Right renal pelvis (tissue), 4 donors: ENCODE measurements around the gene CGREF1. TPM values are rescaled to one million over a fixed set of nuclear protein-coding genes. Genes with fewer than 3 reads are reported as not detected.
"Not testable (repeated sequence)": the region's sequence is repeated elsewhere in the genome, so short reads cannot be mapped to it uniquely, and the experiment has no call there.

ENCODE experiments used
- DNase-seq, 4 donors: peaks; one replicate each; pipeline ENCODE4 v3.0.0-alpha.2; 2013; ENCODE audit warnings: low read depth in 4 of 4, low spot score in 3 of 4, missing footprints in 1 of 4
- polyA plus RNA-seq, 4 donors: library from polyadenylated mRNA; unstranded; fragments of 120-200 nt; gene quantifications; one replicate each; pipeline ENCODE4 v1.2.1, GENCODE V29; 2013; ENCODE audit not compliant: insufficient read length in 4 of 4

Gene CGREF1
- polyA plus RNA-seq, 4 donors: 4.6 to 7.5 (median 6.1) TPM

DNA sequence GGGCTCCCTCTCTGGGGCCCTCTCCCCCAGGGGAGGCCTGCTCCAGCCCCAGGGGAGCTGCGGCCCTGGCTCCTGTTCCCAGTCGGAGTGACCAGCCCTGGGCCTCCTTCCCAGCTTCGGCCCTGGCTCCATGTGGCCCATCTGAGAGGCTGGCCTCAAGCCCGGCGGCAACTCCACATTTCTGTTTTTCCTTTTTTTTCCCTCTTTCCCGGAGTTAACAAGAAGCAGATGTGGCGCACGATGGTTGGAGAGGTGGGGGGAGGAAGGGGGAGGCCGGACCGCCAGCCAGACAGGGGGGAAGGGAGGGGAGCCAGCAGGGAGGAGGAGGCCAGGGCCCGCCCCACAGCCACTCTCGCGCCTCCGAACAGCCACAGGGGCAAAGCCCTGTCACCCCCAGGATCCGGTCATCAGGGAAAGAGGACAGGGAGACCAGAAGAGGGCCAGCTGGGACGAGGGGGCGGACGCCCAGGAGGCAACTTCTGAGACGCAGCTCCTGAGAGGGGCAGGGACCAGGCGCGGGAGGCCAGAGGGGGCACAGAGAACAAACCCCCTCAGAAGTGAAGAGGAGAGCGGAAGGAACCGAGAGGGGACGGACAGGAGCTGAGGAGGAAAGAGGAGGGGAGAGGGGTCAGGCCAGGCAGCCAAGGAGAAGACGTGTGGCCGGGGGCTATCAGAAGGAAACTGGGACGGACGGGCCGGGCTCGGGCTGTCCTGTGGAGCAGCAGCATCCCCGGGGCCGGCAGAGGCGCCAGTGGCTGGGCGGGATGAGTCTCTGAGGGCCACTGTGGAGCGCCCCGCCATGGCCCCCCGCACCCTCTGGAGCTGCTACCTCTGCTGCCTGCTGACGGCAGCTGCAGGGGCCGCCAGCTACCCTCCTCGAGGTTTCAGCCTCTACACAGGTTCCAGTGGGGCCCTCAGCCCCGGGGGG is 40.4 kb downstream of the CGREF1 start, which contains the start of gene EMILIN1:
EMILIN1 (plus strand) TSS at position 349 of the 928 bp plus-strand sequence; CDS start at position 800, 451 bp downstream.
- peak; percentile 70 to 75 (median 72) for DNase-seq

DNA sequence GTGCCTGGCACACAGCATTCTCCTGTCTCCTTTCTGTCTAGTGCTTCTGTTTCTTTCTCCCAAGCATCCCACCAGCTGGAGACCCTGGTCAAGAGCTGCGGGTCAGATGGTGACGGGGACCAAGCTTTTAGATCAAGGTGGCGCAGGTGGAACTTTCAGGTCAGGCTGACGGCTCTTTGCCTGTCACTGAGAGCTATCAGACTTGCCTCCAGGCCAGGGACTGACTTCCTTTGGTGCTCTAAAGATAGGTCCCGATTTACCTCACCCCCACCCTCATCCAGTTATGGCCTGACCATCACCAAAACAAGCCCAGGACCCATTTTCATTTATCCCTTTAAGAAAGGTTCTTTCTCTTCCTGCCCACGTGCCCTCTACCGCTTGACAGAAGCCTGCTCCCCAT is 41.7 kb downstream of the CGREF1 start:
- no peak for DNase-seq

DNA sequence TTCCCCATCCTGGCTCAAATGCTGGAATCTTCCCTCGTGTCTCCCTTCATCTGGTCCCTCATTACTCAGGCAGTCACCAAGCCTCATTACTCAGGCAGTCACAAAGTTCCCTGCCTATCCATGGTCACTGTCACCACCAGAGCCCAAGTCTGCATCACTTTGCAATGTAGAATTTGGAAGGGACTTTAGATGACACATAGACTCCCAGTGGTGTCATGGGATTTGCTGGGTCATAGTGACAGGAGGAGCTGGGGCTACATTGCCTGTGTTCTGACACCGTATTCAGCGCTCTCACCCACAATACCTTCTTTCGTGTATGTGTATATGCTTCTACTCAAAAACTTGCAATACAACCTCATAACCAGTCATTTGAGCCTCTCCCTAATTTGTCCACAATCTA is 42.6 kb downstream of the CGREF1 start:
- no peak for DNase-seq

DNA sequence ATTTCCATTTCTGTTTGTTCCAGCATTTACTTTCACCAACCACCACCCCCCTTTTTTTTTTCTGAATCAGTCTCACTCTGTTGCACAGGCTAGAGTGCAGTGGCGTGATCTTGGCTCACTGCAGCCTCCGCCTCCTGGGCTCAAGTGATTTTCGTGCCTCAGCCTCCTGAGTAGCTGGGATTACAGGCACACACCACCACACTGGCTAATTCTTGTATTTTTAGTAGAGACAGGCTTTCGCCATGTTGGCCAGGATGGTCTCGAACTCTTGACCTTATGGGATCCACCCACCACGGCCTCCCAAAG is 43.4 kb downstream of the CGREF1 start:
- DNase-seq: not testable (repeated sequence)

DNA sequence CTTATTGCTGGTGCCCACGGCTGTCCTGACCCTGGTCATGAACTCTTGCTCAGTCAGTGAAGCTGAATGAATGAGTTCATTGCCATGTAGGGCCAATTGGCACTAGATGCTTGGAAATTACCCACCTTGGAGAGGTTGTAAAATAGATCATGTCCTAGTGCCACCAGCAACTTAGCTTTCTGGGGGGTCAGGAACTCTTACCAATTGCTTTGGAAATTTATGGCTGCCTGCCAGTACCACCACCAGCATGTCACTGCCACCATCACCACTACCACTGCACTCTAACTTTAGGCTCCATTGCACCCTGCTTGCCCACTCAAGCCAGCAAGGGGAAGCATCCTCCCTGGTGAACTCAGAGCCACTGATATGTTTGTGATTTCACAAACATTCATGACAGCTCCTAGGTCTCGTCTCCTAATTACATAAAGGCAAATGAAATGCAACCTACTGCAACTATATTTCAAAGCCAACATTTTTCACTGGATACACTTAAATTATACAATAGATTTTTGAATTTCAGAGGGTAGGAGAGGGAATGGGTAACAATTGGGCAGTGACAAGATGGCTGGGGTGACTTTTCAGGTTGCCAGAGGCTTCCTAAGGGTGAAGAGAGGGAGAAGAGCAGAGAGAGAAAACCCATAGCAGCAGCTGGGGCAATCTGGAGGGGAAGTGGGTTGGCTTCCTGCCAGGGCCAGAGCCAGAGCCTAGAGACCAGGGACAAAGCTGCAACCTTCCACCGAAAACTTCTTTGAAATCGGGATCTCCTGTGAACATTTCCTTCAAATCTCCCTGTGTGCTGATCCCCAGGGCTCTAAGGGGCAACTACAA is 44.0 kb downstream of the CGREF1 start:
- peak in 1 of 4 donors; percentile 26 for DNase-seq

DNA sequence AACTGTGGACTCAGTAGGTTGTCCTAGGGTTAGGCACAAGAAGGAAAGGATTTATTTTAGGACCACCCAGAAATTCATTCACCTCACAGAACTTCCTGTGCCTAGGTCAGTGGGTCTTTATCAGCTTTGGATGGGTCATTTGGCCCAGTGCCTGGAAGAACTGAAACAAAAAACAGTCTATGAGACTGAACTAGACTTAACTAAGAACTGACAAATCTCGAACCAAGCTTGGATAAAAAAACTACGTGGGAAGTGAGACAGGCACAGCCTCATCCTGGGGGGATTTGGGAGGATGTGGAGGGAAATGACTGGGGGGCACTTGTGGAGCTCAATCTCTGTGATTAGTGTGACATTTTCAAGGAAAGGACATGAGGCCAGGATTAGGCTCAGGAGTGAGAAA is 45.1 kb downstream of the CGREF1 start:
- no peak for DNase-seq

DNA sequence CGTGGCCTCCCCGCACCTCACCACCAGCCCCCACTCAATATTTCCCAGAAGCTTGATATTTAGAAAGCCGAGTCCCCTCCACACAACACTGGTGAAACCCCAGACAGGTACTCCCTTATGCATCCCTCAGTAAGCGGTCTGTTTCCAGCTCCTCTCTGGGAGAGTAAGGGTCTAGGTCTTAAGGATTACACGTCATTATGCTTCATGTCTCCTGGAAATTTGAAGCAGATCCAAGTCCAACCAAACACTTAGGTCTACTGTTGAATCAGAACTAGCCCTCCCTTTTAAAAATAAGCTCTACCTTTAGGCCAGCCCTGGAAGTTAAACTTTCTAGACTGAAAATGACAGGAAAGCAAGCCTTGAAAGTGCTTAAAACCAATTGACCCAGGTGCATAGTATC is 46.0 kb downstream of the CGREF1 start:
- DNase-seq: no peak

DNA sequence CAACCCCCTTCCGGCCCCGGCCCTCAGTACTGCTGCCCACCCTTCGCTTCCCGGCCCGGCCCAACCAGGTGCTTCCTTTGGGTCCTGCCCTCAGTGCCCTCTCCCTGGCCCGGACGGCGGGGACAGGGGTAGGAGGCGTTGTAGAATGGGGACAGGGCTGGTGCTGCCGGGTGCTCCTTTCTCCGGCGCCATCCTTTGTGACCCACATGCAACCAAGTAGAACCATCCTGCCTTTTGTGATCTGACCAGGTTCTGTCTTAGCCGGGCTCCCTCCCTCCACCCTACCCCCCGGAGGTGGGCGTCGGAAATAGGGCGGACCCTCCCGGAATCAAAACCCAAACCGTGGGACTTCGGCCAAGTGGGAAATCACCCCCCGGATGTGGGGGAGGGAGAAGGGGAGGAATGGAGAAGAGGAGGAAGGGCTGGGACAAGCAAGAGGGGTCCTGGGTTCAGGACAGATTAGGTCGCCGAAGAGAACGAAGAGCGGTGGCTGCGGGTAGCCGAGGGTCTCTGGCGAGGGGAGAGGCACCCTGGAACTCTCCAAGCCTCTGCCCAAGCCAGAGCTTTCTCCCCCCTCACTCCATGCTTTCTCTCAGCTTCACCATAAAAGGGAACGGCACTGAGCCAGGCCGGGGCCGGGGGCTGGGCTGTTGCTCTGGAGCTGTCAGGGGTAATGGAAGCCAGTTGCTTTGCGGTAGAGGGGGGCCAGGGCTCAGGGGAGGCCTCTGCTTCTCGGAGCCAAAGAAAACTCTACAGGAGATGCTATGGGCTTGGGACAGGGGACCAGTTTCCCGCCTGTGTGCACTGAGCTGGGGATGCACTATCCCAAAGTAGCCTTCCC is 46.7 kb downstream of the CGREF1 start:
- DNase-seq: peak; percentile 76 to 84 (median 81)

DNA sequence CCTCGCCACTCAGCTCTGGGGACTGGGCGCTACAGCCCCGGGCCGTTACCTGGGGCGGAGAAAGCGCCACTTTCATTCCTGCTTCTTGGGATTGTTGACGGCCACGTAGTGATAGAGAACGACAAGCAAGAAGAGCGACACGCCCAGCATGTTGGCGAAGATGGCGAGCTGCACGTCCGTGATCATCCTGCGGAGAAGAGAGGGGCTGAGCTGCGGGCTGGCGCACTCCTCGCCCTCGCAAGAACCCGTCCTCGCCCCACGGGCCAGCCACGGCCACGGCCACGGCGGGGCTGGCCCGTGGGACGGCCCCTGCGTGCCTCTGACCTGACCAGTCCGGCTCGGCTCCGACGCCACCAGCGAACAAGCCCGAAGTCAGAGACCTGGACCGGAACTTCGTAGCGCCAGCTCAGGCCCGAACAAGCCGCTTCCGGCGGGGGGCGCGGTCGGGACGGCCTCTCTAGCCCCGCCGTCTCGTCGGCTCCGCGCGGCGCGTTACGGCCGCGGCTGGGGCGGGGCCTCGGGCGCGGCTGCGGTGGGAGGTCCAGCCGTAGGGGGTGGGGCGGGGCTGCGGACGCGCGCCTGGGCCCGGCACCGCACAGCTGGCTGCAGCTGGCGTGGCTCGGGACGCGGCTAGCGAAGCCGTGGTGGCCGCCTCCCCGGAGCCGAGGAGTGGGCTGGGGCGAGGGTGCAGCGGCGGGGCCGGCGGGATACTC is 47.5 kb downstream of the CGREF1 start, which contains the start of gene OST4:
OST4 (minus strand) TSS at position 378 of the 713 bp plus-strand sequence.
- DNase-seq: peak; percentile 86 to 92 (median 88)

DNA sequence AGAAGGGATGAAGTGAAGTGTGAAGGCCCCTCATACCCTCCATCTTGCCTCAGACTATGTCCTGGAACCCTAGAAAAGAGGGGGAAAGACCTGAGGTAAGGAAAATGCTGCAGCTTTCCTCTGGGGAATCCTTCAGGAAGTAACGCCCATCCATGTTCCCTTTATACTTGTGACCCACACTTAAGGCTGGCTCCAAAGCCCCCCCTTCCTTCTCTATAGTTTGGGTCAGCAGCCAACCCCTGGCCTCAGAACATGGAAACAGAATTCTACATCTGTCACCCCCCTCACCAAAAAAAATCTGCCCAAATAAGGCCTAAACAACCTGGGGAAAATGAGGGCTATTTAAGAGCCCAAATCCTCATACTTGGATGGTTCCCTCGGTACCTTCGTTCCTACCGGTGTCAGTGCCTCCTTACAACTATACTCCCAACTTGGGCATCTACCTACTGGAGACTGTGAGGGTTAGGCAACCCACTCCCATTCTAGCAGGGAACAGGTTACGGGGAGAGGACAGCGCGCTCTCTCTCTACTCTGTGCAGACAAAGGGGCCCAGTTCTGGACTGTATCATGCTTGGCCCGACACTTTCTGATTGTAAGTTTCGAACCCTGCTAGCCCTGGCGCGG is 48.2 kb downstream of the CGREF1 start:
- no peak for DNase-seq

DNA sequence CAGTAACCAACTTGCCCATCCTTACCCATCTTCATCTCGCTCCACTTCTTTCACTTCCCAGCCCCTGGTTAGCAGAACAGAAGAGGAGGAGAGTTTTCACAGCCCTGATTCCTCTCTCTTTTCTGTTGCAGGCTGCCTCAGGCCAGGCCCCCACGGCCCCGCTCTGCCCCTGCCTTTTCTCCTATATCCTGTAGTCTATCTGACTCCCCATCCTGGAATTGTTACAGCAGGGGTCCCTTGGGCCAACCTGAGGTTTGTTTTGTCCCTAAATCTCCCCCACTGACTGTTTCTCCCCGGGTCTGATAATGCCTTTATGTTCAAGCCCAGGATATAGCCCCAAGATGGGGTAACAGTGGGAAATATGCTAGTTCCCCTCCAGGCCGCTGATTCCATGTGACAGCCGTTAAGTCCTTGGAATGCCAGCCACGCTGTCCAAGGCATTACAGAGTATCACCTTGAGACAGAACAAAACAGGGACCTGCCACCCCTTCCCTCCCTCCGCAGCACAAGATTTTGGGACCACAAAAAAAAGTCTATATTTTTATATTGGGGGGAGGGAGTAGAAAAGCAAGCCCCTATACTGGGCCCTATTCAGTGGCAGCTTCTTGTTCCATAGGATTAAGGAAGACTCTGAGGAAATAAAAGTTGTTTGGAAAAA is 48.8 kb downstream of the CGREF1 start:
- no peak for DNase-seq

DNA sequence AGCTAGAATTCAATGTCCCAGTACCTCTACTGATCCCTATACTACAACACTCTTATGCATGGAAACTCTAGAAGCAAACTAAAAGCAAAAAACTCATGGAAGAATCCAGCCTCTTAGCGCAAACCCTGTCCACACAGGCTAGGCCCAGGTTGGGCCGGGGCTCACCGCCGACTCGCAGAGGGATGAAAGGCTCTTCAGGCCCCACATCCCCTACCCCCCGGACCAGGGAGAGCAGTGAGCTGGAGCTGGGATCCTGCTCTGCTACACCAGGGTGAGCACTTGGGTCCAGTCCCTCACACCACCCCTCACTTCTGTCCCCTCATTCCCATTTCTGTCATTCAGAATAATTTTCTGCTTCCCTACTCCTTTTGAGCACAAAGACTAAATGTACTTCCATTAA is 49.5 kb downstream of the CGREF1 start:
- no peak for DNase-seq

DNA sequence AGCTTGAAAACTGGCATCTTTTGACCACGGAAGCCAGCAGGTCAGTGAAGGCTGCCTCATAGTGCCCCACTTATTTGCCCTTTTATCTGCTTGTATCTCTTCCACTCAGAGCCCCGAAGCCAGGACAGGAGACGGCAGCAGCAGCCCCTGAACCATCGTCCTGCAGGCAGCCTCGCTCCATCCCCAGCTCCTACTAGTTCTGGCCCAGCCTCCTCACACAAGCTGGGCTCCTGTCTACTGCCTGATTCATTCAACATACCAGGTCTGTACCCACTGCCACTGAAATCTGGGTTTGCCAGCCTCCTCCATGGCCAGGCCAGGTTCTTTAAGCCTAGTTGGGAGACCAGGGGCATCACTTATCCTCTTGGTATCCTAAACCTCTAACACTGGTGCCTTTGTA is 51.5 kb downstream of the CGREF1 start:
- DNase-seq: no peak

DNA sequence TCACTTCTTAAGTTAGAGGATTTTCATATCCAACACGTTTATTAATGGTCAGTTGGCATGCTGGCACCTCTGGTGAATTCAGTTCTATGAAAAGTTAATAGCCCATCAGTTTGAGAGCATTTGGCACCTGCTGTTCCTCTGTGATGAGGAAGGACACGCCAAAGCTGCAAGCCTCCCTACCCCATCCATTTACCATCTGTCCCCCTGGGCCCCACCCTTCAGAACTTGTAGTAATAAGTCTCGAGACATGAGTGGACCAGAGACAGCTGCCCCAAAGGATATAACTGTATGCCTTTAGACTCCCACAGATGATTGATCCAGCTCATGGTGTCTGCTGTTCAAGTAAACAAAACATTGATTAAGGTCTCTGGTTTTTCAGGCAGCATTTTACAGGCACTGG is 53.8 kb downstream of the CGREF1 start:
- DNase-seq: no peak

DNA sequence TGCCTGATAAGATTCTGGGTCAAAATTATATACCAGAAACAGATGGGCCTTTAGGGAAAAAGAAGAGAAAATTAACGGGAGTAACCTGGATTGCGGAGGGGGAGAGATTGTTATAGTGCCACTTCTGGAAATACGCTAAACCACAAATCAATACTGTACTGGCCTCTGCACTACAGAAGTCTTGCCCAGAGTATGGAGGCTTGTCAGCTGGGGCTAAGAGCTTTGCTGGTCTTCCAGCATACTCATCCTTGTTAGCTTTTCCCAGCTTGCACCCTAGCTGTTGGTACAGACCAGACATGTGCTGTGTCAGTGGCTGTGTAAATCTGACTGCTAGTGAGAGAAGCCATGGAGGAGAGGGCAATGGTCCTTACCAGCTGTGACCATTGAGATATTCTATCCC is 58.6 kb downstream of the CGREF1 start:
- DNase-seq: no peak

DNA sequence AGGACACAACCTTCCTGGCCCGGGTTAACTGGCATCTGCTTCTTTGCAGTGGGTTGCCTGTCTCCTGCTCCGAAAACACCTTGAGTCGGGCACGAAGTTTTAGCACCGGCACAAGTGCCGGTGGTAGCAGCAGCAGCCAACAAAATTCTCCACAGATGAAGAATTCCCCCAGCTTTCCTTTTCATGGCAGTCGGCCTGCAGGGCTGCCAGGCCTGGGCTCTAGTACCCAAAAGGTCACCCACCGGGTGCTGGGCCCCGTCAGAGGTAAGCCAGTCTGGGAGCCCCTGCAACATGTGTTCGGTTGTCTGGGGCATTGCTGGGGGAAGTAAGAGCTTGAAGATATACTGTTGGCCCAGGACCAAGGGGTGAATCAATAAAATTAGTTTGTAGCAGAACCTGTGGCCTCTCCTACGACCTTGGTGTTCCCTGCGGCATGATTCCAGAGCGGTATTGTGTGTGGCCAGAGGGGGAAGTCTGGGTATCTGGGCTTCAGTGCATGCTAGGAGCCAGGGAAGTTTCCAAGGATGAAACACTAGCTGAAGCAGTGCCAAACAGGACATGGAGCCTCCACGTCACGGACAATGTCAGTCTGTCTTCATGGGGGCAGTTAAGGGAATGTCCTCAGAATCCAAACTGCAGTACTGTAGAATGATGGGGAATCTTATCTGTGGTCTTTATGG is 59.6 kb downstream of the CGREF1 start:
- DNase-seq: no peak

DNA sequence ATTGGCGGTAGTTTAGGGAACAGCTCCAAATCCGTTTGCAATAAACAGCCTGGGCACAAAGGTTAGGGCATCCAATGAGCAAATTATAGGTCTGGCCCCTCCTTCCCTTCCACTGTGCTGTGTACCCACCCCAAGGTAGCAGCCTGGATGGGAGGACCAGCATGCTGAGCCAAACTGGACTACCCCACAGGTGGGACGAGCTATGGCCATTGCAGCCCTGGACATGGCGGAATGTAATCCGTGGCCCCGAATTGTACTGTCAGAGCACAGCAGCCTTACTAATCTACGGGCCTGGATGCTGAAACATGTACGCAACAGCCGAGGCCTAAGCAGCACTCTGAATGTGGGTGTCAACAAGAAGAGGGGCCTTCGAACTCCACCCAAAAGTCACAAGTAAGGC is 60.7 kb downstream of the CGREF1 start:
- no peak for DNase-seq

DNA sequence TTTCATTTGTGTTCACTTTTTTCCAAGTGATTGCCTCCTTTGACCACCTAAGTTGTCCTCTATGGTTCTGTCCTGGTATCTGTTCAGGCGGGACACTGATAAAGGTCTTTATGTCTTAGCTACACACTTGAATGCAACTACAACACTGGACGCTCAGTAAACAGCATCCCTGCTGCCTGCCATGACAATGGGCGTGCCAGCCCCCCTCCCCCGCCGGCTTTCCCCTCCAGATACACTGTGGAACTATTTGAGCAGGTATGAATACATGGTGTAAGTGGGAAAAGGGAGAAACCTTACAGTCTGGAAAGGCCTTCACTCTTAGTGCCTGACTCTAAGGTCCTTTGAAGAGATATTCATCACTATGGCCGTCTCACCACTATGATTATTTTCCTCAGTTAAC is 61.7 kb downstream of the CGREF1 start:
- no peak for DNase-seq
